ENCODE measurements around the gene CRTC1.

CRTC1 gene

GRCh38 chr19:18774107-18774506 lies 90.6 kb downstream of the CRTC1 start:
- no peak for DNase-seq

DNA sequence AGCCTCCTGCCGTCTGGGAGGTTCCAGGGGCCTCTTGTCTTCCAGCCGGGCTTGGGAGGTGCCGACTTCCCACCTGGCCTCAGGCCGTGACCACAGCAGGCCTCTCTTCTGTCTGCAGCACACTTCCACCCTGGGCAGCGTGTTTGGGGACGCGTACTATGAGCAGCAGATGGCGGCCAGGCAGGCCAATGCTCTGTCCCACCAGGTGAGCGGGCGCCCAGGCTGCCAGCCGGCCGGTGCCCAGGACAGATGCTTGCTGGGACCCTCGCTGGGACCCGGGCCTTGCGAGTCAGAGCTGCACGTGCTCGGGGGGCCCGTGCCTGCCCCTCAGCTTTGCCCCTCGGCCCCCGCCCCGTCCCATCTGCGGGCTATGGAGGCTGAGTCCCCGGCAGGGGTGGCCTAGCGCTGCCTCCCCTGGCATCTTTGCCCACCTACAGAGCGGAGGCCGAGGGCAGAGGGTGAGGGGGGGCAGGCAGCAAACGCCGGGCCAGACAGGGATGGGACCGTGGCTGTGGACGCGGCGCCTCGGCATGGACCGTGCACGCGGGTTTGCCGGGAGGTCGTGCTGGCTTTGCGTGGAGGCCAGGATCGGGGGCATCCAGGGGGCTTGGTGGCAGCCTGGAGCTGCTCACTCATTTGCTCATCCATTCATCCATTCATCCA lies 91.4 kb downstream of the CRTC1 start:
- DNase-seq = no peak

DNA sequence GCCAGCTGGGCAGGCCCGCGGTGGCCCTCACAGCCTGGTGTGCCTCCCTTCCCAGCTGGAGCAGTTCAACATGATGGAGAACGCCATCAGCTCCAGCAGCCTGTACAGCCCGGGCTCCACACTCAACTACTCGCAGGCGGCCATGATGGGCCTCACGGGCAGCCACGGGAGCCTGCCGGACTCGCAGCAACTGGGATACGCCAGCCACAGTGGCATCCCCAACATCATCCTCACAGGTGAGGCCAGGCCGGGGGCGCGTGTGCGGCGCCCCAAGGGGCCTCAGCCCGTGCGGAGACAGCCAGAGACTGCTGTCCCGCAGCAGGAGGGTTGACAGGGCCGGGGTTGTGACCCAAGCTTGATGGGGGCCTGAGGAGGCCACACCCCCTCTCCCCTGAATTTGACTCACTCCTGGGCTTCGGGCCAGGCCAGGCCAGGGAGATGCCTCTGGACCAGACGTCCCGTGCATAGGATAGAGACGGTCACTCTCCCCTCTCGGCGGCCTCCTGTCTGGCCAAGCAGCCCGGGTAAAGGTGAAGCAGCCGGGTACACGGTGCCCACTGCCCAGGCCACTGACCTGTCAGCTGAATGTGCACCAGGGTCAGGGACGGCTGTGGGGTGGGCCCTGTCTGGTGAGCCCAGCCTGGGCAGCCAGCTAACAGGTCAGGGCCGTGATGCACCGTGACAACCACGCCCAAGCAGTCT lies 92.3 kb downstream of the CRTC1 start:
- no peak for DNase-seq

GRCh38 chr19:18776288-18776594 lies 92.8 kb downstream of the CRTC1 start:
- DNase-seq = no peak

- DNase-seq = no peak
Observed at GRCh38 chr19:18776736-18777135, 93.3 kb downstream of the CRTC1 start.

DNA sequence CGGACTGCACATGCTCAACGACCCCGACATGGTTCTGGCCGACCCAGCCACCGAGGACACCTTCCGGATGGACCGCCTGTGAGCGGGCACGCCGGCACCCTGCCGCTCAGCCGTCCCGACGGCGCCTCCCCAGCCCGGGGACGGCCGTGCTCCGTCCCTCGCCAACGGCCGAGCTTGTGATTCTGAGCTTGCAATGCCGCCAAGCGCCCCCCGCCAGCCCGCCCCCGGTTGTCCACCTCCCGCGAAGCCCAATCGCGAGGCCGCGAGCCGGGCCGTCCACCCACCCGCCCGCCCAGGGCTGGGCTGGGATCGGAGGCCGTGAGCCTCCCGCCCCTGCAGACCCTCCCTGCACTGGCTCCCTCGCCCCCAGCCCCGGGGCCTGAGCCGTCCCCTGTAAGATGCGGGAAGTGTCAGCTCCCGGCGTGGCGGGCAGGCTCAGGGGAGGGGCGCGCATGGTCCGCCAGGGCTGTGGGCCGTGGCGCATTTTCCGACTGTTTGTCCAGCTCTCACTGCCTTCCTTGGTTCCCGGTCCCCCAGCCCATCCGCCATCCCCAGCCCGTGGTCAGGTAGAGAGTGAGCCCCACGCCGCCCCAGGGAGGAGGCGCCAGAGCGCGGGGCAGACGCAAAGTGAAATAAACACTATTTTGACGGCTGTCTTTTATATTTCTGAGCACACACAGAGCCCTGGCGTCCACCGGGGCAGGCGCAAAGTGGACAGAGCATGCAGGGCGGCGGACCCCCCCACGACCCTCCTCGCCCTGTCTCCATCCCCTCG lies 94.0 kb downstream of the CRTC1 start:
- DNase-seq = no peak

DNA sequence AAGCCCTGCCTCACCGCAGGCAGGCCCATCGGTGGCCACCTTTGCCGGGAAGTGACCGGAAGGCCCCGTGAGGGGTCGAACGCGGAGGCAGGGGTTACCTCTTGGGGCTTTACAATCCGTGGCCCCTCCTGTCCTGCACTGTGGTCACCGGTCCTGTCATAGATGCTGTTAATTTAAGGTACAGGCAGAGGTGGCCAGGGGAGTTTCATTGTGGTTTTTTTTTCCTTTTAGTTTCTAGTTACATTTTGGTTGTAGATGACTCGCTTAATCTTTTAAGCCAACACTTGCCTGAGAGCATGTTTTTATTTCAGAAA lies 94.6 kb downstream of the CRTC1 start:
- DNase-seq = no peak

- DNase-seq = no peak
Observed at GRCh38 chr19:18778826-18779495, 95.5 kb downstream of the CRTC1 start.

DNA sequence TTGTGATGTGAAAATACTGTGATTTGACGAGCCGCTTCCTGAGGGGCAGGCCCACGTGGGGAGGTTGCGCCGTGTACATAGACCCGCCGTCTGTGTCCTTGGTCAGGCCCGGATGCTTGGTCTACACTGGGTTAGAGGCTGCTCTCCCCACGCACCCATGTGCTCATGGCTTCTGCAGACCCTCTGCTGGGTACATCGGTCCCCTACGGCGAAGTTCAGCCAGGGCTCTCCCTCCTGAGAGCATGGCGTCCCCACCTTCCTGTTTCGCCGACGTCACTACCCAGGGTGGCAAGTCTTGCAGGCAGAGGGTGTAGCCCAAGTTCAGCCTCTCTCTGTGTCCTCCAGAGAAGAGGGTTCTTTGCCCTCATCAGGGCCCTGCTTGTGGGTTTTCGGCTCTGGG lies 96.6 kb downstream of the CRTC1 start:
- DNase-seq = no peak

DNA sequence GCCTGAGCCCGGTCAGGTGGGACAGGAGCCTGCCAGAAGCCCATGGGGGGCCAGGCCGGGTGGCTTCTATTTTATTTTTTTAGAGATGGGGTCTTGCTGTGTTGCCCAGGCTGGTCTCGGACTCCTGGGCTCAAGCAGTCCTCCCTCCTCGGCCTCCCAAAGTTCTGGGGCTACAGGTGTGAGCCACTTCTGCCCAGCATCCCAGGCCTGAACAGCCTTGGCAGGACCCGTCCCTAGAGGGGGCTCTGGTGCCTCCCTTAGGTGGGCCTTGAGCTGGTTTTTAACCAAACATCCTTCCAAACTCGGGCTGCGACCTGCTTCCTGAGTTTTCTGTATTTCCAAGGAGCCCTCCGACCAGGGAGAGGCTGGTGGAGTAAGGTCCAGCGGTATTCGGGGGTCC lies 97.2 kb downstream of the CRTC1 start:
- no peak for DNase-seq

DNA sequence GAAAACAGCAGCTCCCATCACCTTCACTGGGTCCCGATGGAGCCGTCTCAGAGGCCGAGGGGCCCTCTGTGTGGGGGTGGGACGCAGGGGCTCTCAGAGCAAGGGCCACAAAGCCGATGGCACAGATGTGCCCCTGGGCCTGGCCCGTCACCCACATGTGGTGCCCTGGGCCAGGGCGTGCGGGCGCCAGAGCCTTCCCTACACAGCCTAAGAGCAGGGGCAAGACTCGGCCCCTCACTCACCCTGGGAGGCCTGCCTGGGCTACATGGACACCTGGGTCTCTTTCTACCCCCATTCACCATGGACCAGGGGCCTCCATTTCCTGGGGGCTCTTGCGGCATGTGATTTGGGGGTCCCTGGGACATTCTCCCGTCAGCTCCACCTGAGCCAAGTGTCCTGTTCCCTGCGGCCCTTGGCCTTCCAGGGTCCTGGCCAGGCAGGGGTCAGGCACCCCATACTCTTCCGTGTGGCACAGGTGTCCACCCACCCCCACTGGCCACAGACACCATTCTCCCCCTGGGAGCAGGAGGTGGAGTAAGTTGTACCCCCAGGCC lies 97.6 kb downstream of the CRTC1 start:
- DNase-seq = no peak

- DNase-seq = no peak
Observed at GRCh38 chr19:18781885-18782527, 98.5 kb downstream of the CRTC1 start.

DNA sequence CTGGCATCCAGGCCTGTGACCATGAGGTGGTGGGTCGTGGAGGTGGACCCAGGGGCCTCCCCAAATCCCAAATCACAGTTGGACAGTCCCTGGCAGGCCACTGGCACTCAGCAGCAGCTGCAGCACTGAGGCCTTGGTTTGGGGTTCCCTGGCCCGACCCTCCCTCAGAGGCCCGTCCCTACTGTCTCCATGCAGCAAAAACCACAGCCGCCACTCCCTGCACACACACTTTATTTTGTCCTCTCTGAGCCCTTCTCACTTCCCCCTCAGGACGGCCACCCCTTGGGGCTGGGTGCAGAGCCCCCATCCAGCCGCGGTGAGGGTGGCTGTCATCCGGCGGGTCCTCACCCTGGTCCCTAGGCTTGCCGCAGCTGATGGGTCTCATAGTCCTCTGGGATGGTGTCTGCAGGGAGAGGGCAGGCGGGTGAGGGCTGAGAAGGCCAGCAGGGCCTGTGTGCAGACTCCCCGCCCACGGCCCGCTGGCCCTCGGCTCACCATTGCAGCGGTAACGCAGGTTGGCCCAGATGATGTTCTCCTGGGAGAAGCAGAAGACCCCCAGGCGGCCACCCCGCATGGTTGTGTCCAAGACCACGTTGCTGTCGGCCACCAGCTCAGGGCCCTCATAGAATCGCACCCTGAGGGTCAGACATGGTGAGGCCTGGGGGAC lies 99.2 kb downstream of the CRTC1 start:
- DNase-seq = no peak

DNA sequence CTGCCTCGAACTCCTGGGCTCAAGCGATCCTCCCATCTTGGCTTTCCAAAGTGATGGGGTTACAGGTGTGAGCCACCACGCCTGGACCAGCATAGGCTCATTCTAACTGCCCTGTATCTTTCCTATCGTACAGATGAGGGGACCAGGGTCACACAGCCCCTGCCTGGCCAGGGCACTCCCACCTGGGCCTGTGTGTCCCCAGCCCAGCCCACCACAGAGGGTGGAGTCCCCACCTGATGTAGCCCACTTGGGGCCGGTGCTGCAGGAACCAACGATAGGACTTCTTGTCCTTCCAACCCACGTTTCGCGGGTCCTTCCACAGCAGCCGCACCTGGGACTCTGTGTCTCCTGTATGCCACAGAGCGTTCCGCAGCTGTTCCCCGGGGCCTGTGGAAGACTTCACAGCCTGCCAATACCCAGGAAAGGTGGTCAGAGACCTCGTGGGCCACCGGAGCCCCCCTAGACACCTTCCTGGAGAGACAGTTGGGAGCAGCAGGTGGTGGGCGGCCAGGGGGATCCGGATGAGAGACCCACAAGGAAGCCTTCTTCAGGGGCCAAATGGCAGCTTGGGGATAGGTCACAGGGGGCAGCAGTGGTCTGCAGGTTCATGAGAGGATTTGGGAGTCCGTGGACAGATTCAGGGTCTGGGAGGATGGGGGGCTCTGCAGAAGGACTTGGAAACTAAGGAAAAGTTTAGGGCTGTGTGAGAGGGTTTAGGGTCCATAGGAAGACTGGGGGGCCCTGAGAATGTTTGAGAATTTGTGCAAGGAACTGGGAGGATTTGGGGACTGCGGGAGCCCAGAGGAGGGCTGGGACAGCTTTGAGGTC lies 100.7 kb downstream of the CRTC1 start:
- no peak for DNase-seq

GRCh38 chr19:18784786-18785120 lies 101.3 kb downstream of the CRTC1 start:
- no peak for DNase-seq

DNA sequence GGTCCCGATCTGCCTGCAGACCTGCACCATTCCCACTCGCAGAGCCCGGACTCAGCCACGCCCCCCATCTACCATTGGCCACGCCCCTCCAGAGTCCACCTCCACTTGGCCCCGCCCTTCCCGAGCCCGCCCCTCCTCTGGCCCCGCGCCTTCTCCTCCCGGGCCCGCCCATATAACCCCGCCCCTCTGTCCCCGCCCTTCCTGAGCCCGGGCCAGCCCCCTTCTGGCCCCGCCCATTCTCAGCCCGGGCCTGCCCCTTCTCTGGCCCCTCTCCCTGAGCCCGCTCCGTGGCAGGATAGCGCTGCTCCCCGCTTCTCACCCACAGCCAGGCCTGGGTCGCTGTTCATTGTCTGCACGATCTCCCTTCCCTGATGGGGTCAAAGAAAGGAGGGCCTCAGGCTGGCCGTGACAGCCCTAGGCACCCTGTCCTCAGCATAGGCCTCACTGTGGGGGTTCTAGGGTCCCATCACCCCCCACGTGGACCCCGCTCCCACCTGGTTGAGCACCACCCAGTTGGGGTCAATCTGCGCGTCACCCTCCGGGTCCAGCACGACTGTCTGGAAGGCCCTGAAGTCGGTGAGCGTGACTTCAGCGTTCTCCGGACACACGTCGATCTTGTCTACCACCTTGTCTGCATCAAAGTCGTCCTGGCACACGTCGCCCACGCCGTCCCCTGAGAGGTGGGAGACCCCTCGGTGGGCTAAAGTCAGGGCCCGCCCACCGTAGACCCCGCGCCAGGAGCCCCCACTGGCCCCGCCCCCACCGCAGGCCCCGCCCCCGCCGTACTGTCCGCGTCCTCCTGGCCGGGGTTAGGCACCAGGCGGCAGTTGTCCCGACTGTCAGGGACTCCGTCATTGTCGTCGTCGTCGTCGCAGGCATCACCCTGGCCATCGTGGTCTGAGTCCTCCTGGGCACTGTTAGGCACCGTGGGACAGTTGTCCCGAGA lies 102.0 kb downstream of the CRTC1 start:
- no peak for DNase-seq

GRCh38 chr19:18788529-18789421 lies 105.3 kb downstream of the CRTC1 start:
- no peak for DNase-seq

DNA sequence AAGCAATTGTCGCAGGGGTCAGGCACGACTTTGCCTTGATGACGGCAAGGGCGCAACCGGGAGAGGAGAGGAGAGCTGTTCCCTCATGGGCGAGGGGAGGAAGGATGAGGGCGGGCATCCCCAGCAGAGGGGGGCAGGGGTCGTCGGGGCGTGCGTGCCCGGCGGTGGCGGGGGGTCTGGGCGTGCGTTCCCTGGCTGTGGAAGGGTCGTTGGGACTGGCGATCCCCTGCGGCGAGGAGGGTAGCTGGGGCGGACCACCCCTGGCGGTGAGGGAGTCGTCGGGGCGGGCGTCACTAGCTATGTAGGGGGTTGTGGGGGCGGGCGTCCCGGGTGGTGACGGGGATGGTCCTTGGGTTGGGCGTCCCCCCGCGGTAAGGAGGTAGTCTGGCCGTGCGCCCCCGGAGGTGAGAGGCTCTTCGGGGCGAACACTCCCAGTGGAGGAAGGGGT lies 106.0 kb downstream of the CRTC1 start:
- no peak for DNase-seq

DNA sequence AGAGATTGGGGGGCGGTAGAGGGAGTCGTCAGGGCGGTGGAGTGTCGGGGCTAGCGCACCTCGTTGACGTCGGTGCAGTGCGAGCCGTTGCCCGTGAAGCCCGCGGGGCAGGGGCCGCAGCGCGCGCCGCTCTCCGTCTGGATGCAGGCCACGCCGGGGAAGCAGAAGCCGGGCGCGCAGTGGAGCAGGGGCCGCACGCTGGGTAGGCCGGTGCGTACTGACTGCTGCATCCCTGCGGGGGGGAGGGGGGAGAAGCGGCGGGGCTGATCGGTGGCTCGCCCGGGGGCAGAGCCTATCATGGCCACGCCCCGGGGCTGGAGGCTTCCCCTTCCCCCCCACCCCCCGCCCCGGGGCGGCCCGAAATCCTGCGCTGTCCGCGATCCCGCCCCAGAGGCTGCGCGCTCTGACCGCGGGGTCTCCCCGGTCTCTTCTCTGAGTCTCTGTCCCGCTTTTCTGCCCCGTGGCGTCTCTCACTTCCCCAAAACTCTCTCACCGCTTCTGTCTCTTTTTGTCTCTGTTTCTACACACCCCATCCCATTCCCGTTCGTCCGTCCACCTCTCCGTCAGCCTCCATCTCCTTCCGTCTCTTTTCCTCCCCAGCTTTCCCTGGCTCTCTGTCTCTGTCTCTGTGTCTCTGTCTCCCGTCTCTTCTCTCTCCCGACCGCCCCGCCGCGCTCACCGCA lies 106.5 kb downstream of the CRTC1 start:
- no peak for DNase-seq
